Erythroblast (primary cell): Measurements from ENCODE around the gene HELZ2.

Experiments used
- GATA1 ChIP-seq: IDR thresholded peaks from 2 replicates; pipeline ENCODE4 v1.6.1; 2011; ENCODE audit warnings: low read depth, mild to moderate bottlenecking, control low read depth, low read length, moderate library complexity
- POLR2A ChIP-seq: IDR thresholded peaks from 2 replicates; pipeline ENCODE4 v1.6.1; 2011; ENCODE audit warnings: mild to moderate bottlenecking, low read length

DNA sequence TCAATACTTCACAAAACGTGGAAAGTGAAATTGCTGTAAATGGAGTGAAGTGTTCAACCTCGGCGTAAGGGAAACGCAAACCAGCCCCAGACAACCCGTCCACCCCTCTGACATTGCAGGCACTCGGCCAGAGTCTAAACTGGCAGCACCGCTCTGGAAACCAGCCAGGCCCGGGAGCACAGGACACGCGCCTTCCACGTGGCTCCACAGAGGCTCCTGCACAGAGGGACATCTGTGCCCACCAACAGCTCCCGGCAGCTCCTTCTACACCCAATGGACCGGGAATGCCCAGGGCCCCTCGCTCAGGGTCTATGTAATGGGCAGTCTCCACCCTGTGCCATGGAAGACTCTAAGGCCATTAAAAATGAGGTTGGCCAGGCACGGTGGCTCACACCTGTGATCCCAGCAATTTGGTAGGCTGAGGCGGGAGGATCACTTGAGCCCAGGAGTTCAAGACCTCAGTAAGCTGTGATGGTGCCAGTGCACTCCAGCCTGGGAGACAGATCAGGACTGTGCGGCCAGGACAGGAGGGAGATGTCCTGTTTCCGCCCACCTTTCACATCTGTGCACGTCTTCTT, 3.4 kb upstream of the HELZ2 start:
- no peak for TF ChIP-seq POLR2A
- no peak for TF ChIP-seq GATA1
